GM19025 (cell line): ENCODE measurements around the gene C14orf132.

ENCODE experiments used
- ATAC-seq: cut with Tn5 transposase; IDR thresholded peaks from one replicate; pipeline ENCODE4 v1.9.1; 2021; ENCODE audit warnings: mild to moderate bottlenecking, low read depth, moderate library complexity; ENCODE audit not compliant: unreplicated experiment

Gene C14orf132

DNA sequence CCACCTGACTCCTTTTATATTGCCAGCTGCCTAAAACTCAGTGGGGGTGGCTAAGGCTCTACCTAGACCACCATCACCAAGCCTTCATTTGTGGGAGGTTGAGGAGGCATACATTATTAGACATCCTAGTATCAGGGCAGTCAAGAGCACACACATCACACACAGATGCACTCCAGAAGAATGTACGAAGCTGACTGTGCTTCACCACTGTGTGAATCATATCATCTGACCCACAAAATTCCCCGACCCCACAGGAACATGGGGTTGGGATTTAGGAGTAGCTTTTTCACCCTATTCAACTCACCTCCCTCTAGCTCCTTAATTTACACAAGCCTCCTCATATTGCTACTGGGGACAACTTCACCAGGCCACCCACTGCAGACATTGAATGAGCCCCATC is 100.7 kb downstream of the C14orf132 start:
- no peak for ATAC-seq

DNA sequence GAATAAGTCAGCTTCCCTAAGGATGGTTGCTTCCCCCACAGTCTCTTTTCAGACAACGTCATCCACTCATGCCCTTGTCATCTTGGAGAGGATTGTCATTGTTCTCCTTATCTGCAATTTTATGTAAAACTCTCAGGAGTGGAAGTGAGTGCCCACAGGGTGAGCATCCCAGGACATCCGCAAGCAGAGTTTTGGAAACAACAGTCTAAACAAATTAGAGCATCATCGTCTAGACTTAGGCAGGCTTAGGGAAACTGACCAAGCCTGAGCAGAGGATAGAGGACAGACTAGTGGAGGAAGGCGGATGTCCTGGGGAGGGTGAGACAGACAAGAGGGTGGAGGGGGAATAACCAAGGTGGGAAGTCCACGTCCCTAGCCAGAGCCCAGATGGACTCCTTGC is 101.8 kb downstream of the C14orf132 start:
- ATAC-seq: no peak
